ENCODE results near the gene SPACA1. TPM values are rescaled to one million over a fixed set of nuclear protein-coding genes. Genes with fewer than 3 reads are reported as not detected.

Gene SPACA1
- total RNA-seq, 3 donors from 2014 or later (not counting 1 experiment from before 2014, with no cell fraction given): not detected

- Mint-ChIP-seq H3K4me1 (no peaks in the 10 kb centered on the region), H3K27me3 (ENCODE audit: low read depth in 2 of 2) (peaks cover 0 to 3% of the 10 kb centered on the region in 2 donors), H3K4me3 (no peak overlapping the region), H3K9me3 (peaks cover 0 to 4% of the 10 kb centered on the region in 2 donors), H3K36me3 (no peaks in the 10 kb centered on the region), H3K27ac (no peak overlapping the region)
- Histone ChIP-seq H3K9me3 (ENCODE audit: control insufficient read depth, insufficient read depth, low read length) (no peaks in the 10 kb centered on the region), H3K27me3 (ENCODE audit: control insufficient read depth, insufficient read depth, low read length) (no peaks in the 10 kb centered on the region), H3K4me1 (ENCODE audit: control insufficient read depth, insufficient read depth, low read length) (no peaks in the 10 kb centered on the region), H3K4me3 (ENCODE audit: low read length) (no peak overlapping the region), H3K36me3 (ENCODE audit: control insufficient read depth, insufficient read depth, low read length) (no peaks in the 10 kb centered on the region), H3K27ac (ENCODE audit: low read length) (no peak overlapping the region)
- intact Hi-C loops (cut with micrococcal nuclease): no loop called here
- no peak for TF ChIP-seq CTCF (IDR thresholded peaks at IDR 0.05)
- DNase-seq (no peak), ATAC-seq (no peak)
- 77% methylated on average over 7 of the region's 7 CpGs for WGBS (ENCODE audit: insufficient coverage)
These were observed 58.2 kb downstream of the SPACA1 start for GRCh38 chr6:88105741-88106340.

GRCh38 chr6:88107241-88107640 lies 59.6 kb downstream of the SPACA1 start:
- Histone ChIP-seq H3K9me3 (ENCODE audit: control insufficient read depth, insufficient read depth, low read length) (no peaks in the 10 kb centered on the region), H3K27me3 (ENCODE audit: control insufficient read depth, insufficient read depth, low read length) (no peaks in the 10 kb centered on the region), H3K36me3 (ENCODE audit: control insufficient read depth, insufficient read depth, low read length) (no peaks in the 10 kb centered on the region), H3K27ac (ENCODE audit: low read length) (no peak overlapping the region), H3K4me1 (ENCODE audit: control insufficient read depth, insufficient read depth, low read length) (no peaks in the 10 kb centered on the region), H3K4me3 (ENCODE audit: low read length) (no peak overlapping the region)
- DNase-seq (no peak), ATAC-seq (no peak)
- intact Hi-C loops (cut with micrococcal nuclease): no loop called here
- Mint-ChIP-seq H3K4me1 (no peaks in the 10 kb centered on the region), H3K9me3 (peaks cover 0 to 4% of the 10 kb centered on the region in 2 donors), H3K4me3 (no peak overlapping the region), H3K36me3 (no peaks in the 10 kb centered on the region), H3K27ac (no peak overlapping the region), H3K27me3 (ENCODE audit: low read depth in 2 of 2) (peaks cover 0 to 3% of the 10 kb centered on the region in 2 donors)
- TF ChIP-seq CTCF (IDR thresholded peaks at IDR 0.05): no peak

- 88% methylated on average over 5 of the region's 5 CpGs for WGBS (ENCODE audit: insufficient coverage)
- intact Hi-C loops (cut with micrococcal nuclease): no loop called here
These were observed 64.3 kb downstream of the SPACA1 start for GRCh38 chr6:88111991-88112390.

More at GRCh38 chr6:88111991-88112390, 64.3 kb downstream of the SPACA1 start:
- Mint-ChIP-seq H3K36me3 (no peaks in the 10 kb centered on the region), H3K27me3 (ENCODE audit: low read depth in 2 of 2) (no peaks in the 10 kb centered on the region), H3K4me1 (no peaks in the 10 kb centered on the region), H3K4me3 (no peak overlapping the region), H3K27ac (no peak overlapping the region), H3K9me3 (peaks cover 0 to 3% of the 10 kb centered on the region in 2 donors)
- H3K27ac ChIP-seq (ENCODE audit: low read length): no peak overlapping the region
- no peak overlapping the region for H3K4me3 ChIP-seq (ENCODE audit: low read length)
- H3K36me3 ChIP-seq (ENCODE audit: control insufficient read depth, insufficient read depth, low read length): no peaks in the 10 kb centered on the region
- DNase-seq (no peak), ATAC-seq (no peak)
- TF ChIP-seq CTCF (IDR thresholded peaks at IDR 0.05): no peak
- no peaks in the 10 kb centered on the region for H3K4me1 ChIP-seq (ENCODE audit: control insufficient read depth, insufficient read depth, low read length)
- H3K27me3 ChIP-seq (ENCODE audit: control insufficient read depth, insufficient read depth, low read length): no peaks in the 10 kb centered on the region
- H3K9me3 ChIP-seq (ENCODE audit: control insufficient read depth, insufficient read depth, low read length): no peaks in the 10 kb centered on the region
